ENCODE data around the gene IFIT1.

DNA sequence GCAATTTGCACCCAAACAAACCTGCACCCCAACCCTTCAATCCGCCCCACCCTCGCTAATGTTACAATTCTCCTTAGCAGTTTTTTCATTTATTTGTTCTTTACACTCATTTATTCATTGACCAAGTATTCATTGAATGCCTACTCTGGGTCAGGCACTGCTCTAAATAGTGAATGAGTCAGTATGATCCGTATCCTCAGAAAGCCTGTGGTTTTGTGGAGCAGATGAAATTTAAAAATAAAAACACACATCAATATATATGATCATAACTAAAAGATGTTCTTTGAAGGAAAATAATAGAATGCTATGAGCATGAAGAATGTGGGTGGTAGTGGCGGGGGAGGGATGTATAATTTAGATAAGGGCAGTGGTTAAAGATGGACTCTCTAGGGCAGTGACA lies 35.2 kb downstream of the IFIT1 start:
- TF ChIP-seq POLR2A (IDR thresholded peaks at IDR 0.05; ENCODE audit: low read depth, low read length): no peak
- TF ChIP-seq, protein P1, sequence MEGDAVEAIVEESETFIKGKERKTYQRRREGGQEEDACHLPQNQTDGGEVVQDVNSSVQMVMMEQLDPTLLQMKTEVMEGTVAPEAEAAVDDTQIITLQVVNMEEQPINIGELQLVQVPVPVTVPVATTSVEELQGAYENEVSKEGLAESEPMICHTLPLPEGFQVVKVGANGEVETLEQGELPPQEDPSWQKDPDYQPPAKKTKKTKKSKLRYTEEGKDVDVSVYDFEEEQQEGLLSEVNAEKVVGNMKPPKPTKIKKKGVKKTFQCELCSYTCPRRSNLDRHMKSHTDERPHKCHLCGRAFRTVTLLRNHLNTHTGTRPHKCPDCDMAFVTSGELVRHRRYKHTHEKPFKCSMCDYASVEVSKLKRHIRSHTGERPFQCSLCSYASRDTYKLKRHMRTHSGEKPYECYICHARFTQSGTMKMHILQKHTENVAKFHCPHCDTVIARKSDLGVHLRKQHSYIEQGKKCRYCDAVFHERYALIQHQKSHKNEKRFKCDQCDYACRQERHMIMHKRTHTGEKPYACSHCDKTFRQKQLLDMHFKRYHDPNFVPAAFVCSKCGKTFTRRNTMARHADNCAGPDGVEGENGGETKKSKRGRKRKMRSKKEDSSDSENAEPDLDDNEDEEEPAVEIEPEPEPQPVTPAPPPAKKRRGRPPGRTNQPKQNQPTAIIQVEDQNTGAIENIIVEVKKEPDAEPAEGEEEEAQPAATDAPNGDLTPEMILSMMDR (IDR thresholded peaks at IDR 0.05; ENCODE audit: extremely low read depth in 1 of 2, insufficient read depth in 1 of 2, low read depth in 1 of 2, low read length in 2 of 2): no peak

All from endothelial cell of umbilical vein (primary cell).